Stimulated activated CD8-positive, alpha-beta memory T cell treated with anti-CD3 and anti-CD28 coated beads, Interleukin-12 subunit alpha, Interleukin-12 subunit beta, amount 100 ng/mL, for 1 hour (primary cell): ENCODE results near the gene CMSS1.
A peak's percentile ranks its signal among the peaks of the same experiment; 100 is the strongest.

ENCODE experiments used
- DNase-seq: peaks from one replicate; pipeline ENCODE4 v3.0.0-alpha.2; 2020; ENCODE audit warnings: low read depth

Gene CMSS1

GRCh38 chr3:100057716-100058575, 240.3 kb downstream of the CMSS1 start:
- no peak for DNase-seq

GRCh38 chr3:100059472-100059871, 241.8 kb downstream of the CMSS1 start:
- DNase-seq = no peak

- no peak for DNase-seq
Observed at GRCh38 chr3:100060685-100061484, 243.2 kb downstream of the CMSS1 start.

GRCh38 chr3:100062665-100063064, 245.0 kb downstream of the CMSS1 start:
- DNase-seq = no peak

- no peak for DNase-seq
Observed at GRCh38 chr3:100063929-100064461, 246.3 kb downstream of the CMSS1 start.

GRCh38 chr3:100067589-100067988, 249.9 kb downstream of the CMSS1 start:
- no peak for DNase-seq

GRCh38 chr3:100068826-100069225, 251.2 kb downstream of the CMSS1 start:
- peak; percentile 45 for DNase-seq

- DNase-seq = no peak
Observed at GRCh38 chr3:100069472-100069871, 251.8 kb downstream of the CMSS1 start.

GRCh38 chr3:100072326-100073048, 254.8 kb downstream of the CMSS1 start:
- no peak for DNase-seq

GRCh38 chr3:100073049-100073713, 255.5 kb downstream of the CMSS1 start:
- no peak for DNase-seq

GRCh38 chr3:100073714-100074307, 256.1 kb downstream of the CMSS1 start:
- DNase-seq = no peak

- no peak for DNase-seq
Observed at GRCh38 chr3:100075196-100075595, 257.5 kb downstream of the CMSS1 start.

GRCh38 chr3:100075851-100076730, 258.4 kb downstream of the CMSS1 start:
- DNase-seq = no peak

- DNase-seq = no peak
Observed at GRCh38 chr3:100076731-100077529, 259.3 kb downstream of the CMSS1 start.

- DNase-seq = no peak
Observed at GRCh38 chr3:100079328-100079727, 261.7 kb downstream of the CMSS1 start.

GRCh38 chr3:100080573-100080972, 262.9 kb downstream of the CMSS1 start:
- DNase-seq = no peak

GRCh38 chr3:100081311-100081710, 263.6 kb downstream of the CMSS1 start:
- DNase-seq = no peak

- DNase-seq = no peak
Observed at GRCh38 chr3:100081986-100082692, 264.5 kb downstream of the CMSS1 start.

GRCh38 chr3:100082714-100083113, 265.1 kb downstream of the CMSS1 start:
- no peak for DNase-seq
